ENCODE data around the gene RIC8A.

DNA sequence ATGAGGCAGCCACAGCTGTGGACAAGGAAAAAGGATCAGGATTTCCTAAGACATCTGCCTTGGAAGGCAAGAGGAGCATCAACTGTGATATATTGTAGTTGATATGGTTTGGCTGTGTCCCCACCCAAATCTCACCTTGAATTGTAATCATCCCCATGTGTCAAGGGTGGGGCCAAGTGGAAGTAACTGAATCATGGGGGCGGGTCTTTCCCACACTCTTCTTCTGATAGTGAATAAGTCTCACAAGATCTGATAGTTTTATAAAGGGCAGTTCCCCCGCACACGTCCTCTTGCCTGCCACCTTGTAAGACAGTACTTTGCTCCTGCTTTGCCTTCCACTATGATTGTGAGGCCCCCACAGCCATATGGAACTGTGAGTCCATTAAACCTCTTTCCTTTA lies 10.2 kb downstream of the RIC8A start:
- no peak for TF ChIP-seq POLR2A (IDR thresholded peaks at IDR 0.05)
- TF ChIP-seq, protein P1, sequence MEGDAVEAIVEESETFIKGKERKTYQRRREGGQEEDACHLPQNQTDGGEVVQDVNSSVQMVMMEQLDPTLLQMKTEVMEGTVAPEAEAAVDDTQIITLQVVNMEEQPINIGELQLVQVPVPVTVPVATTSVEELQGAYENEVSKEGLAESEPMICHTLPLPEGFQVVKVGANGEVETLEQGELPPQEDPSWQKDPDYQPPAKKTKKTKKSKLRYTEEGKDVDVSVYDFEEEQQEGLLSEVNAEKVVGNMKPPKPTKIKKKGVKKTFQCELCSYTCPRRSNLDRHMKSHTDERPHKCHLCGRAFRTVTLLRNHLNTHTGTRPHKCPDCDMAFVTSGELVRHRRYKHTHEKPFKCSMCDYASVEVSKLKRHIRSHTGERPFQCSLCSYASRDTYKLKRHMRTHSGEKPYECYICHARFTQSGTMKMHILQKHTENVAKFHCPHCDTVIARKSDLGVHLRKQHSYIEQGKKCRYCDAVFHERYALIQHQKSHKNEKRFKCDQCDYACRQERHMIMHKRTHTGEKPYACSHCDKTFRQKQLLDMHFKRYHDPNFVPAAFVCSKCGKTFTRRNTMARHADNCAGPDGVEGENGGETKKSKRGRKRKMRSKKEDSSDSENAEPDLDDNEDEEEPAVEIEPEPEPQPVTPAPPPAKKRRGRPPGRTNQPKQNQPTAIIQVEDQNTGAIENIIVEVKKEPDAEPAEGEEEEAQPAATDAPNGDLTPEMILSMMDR (IDR thresholded peaks at IDR 0.05) = no peak
- no peak for TF ChIP-seq EP300 (IDR thresholded peaks at IDR 0.05)

All from ovary (tissue), 3 donors.